Measurements from ENCODE around the gene RNF4. TPM values are rescaled to one million over a fixed set of nuclear protein-coding genes. Genes with fewer than 3 reads are reported as not detected.

RNF4 gene
- total and polyA plus RNA-seq, 9 donors: 27.0 to 72.1 (median 47.1) TPM

- intact Hi-C loops (cut with DNase I): no loop called here
Observed at GRCh38 chr4:2558301-2558700, 89.4 kb downstream of the RNF4 start.

DNA sequence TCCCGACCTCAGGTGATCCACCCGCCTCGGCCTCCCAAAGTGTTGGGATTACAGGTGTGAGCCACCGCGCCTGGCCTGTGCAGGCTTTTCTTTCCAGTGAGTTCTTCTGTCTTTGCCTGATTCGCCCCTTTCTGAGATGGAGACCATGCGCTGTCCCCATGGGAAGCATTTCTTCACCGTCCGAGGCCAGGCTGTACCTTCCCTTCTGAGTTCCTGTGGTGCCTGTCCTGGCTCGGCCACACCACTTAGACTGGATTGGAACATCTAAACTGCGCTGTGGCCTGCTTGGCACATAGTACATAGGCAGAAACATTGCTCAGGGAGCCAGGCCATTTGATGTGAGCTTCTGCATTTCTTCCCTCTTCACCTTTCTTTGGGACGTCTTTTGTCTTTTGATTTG is 91.3 kb downstream of the RNF4 start:
- Histone ChIP-seq H3K27me3 (no peaks in the 10 kb centered on the region), H3K36me3 (no peaks in the 10 kb centered on the region), H3K27ac (no peak overlapping the region), H3K4me3 (no peak overlapping the region), H3K4me1 (ENCODE audit: insufficient read depth) (peaks cover 5% of the 10 kb centered on the region), H3K9me3 (no peaks in the 10 kb centered on the region)
- intact Hi-C loops (cut with DNase I): no loop called here
- 93 to 95% (median 93%) methylated on average over 12 of the region's 12 CpGs for WGBS, 3 donors
- no peak for DNase-seq
- TF ChIP-seq, protein P1, sequence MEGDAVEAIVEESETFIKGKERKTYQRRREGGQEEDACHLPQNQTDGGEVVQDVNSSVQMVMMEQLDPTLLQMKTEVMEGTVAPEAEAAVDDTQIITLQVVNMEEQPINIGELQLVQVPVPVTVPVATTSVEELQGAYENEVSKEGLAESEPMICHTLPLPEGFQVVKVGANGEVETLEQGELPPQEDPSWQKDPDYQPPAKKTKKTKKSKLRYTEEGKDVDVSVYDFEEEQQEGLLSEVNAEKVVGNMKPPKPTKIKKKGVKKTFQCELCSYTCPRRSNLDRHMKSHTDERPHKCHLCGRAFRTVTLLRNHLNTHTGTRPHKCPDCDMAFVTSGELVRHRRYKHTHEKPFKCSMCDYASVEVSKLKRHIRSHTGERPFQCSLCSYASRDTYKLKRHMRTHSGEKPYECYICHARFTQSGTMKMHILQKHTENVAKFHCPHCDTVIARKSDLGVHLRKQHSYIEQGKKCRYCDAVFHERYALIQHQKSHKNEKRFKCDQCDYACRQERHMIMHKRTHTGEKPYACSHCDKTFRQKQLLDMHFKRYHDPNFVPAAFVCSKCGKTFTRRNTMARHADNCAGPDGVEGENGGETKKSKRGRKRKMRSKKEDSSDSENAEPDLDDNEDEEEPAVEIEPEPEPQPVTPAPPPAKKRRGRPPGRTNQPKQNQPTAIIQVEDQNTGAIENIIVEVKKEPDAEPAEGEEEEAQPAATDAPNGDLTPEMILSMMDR (IDR thresholded peaks at IDR 0.05): no peak
- TF ChIP-seq EP300 (IDR thresholded peaks at IDR 0.05): no peak
- no peak for TF ChIP-seq POLR2A (IDR thresholded peaks at IDR 0.05)

More at GRCh38 chr4:2558301-2558700, 89.4 kb downstream of the RNF4 start:
- Histone ChIP-seq H3K36me3 (no peaks in the 10 kb centered on the region), H3K27me3 (no peaks in the 10 kb centered on the region), H3K9me3 (no peaks in the 10 kb centered on the region), H3K4me3 (no peak overlapping the region), H3K27ac (no peak overlapping the region), H3K4me1 (ENCODE audit: insufficient read depth) (peaks cover 5% of the 10 kb centered on the region)
- no peak for DNase-seq
- TF ChIP-seq POLR2A (IDR thresholded peaks at IDR 0.05) (no peak), EP300 (IDR thresholded peaks at IDR 0.05) (no peak)
- TF ChIP-seq, protein P1 (IDR thresholded peaks at IDR 0.05): no peak
- WGBS, 3 donors: 91 to 97% (median 93%) methylated on average over 6 of the region's 6 CpGs

Other genes with a start within 250 kb of the RNF4 start
- 10 to 100 TPM in 6 of 7 donors, 1 to 10 TPM in 1; 9.3 to 17.4 (median 12.5) TPM for gene HAUS3, start 227.0 kb upstream of the RNF4 start, total RNA-seq
- gene HAUS3, start 227.0 kb upstream of the RNF4 start, polyA plus RNA-seq: 10 to 100 TPM in 1 of 2 donors, 1 to 10 TPM in 1; 8.2 to 12.5 TPM
- 10 to 100 TPM in 1 of 7 donors, 1 to 10 TPM in 5, under 1 TPM in 1; 0.95 to 11.4 (median 3.4) TPM for gene POLN, start 227.0 kb upstream of the RNF4 start, total RNA-seq
- gene POLN, start 227.0 kb upstream of the RNF4 start, polyA plus RNA-seq: 1 to 10 TPM; 1.4 to 1.6 TPM
- 10 to 100 TPM; 22.3 to 51.4 (median 35.3) TPM for gene MXD4, start 207.0 kb upstream of the RNF4 start, total RNA-seq
- 10 to 100 TPM; 10.3 to 41.5 TPM for gene MXD4, start 207.0 kb upstream of the RNF4 start, polyA plus RNA-seq
- gene ZFYVE28, start 50.5 kb upstream of the RNF4 start, total RNA-seq: 10 to 100 TPM in 3 of 7 donors, 1 to 10 TPM in 4; 5.7 to 12.1 (median 10.0) TPM
- gene ZFYVE28, start 50.5 kb upstream of the RNF4 start, polyA plus RNA-seq: 1 to 10 TPM; 1.3 to 6.8 TPM
- 10 to 100 TPM in 1 of 7 donors, 1 to 10 TPM in 3, not detected in 3; 1.1 to 12.9 (median 1.4) TPM for gene CFAP99, start 50.2 kb upstream of the RNF4 start, total RNA-seq
- gene CFAP99, start 50.2 kb upstream of the RNF4 start, polyA plus RNA-seq: under 1 TPM in 1 of 2 donors, not detected in 1; 0.10 TPM
- 10 to 100 TPM; 18.5 to 39.1 (median 29.4) TPM for gene FAM193A, start 67.5 kb downstream of the RNF4 start, total RNA-seq
- gene FAM193A, start 67.5 kb downstream of the RNF4 start, polyA plus RNA-seq: 10 to 100 TPM; 16.0 to 18.9 TPM